ENCODE data around the gene VDR. TPM values are rescaled to one million over a fixed set of nuclear protein-coding genes. Genes with fewer than 3 reads are reported as not detected.

Gene VDR
- total and polyA plus RNA-seq, 2 donors (not counting 1 experiment from before 2014, with no cell fraction given): 0.37 to 0.42 TPM

DNA sequence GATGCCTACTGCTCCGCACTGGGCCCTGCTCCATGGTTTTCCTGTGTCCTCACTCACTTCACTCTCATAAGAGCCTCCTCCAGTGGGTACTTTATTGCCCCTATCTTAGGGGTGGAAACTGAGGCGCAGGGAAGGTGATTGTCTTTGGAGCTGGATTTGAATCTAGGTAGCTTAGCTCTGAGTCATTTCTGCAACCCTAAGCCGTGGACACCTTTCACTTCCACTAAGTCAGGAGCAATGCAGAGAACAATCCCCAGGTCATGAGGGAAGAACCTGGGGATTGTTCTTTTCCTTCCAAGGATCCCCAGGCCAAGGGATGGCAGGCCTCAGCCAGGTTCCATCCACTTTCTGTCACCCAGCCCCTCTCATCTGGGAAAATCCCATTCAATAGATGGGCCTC, 20.3 kb downstream of the VDR start:
- ATAC-seq (ENCODE audit: low read depth) (no peak), DNase-seq (no peak)
- peaks cover 12 to 32% of the 10 kb centered on the region in 2 donors for H3K4me1 ChIP-seq (ENCODE audit: control insufficient read depth in 2 of 2, insufficient read depth in 2 of 2, low read length in 2 of 2)
- no peaks in the 10 kb centered on the region for H4K20me1 ChIP-seq (ENCODE audit: control insufficient read depth, insufficient read depth, low read length, poor library complexity, severe bottlenecking)
- H3K27me3 ChIP-seq (replicated peaks in 1 of 4; ENCODE audit: control extremely low read depth in 1 of 4, control insufficient read depth in 3 of 4, insufficient read depth in 4 of 4, low read length in 3 of 4): peaks cover 0 to 16% (median 1%) of the 10 kb centered on the region in 4 experiments
- no peaks in the 10 kb centered on the region for H3K9me3 ChIP-seq (ENCODE audit: control extremely low read depth in 1 of 3, control insufficient read depth in 2 of 3, insufficient read depth in 1 of 3, low read length in 2 of 3)
- ChIA-PET CTCF (no interaction called here), POLR2A (no interaction called here)
- H3K27me3 Mint-ChIP-seq: peaks cover 13% of the 10 kb centered on the region
- H3K27ac Mint-ChIP-seq: no peak overlapping the region
- intact Hi-C loops (cut with micrococcal nuclease): no loop called here
- no peak overlapping the region for H2AFZ ChIP-seq (ENCODE audit: insufficient read depth, low read depth, low read length, poor library complexity, severe bottlenecking)
- 80% methylated on average over 2 of the region's 3 CpGs for WGBS (ENCODE audit: insufficient coverage)
- H3K36me3 ChIP-seq (replicated peaks in 1 of 2; ENCODE audit: control extremely low read depth in 1 of 2, control insufficient read depth in 1 of 2, extremely low read depth in 1 of 2, insufficient read depth in 2 of 2, low read length in 1 of 2): no peaks in the 10 kb centered on the region
- no peak overlapping the region for H3K4me3 Mint-ChIP-seq
- no peak overlapping the region for H3K9ac ChIP-seq (ENCODE audit: low read length)
- no peak overlapping the region for H3K4me3 ChIP-seq (ENCODE audit: control extremely low read depth in 1 of 5, extremely low read depth in 1 of 5, insufficient read depth in 1 of 5, low read depth in 2 of 5, low read length in 4 of 5)
- H3K27ac ChIP-seq (ENCODE audit: low read length in 2 of 2): no peak overlapping the region
- TF ChIP-seq EZH2 (IDR thresholded peaks at IDR 0.05; ENCODE audit: borderline replicate concordance, insufficient read depth, low read depth, low read length, poor library complexity, severe bottlenecking): no peak
- TF ChIP-seq, protein P1, sequence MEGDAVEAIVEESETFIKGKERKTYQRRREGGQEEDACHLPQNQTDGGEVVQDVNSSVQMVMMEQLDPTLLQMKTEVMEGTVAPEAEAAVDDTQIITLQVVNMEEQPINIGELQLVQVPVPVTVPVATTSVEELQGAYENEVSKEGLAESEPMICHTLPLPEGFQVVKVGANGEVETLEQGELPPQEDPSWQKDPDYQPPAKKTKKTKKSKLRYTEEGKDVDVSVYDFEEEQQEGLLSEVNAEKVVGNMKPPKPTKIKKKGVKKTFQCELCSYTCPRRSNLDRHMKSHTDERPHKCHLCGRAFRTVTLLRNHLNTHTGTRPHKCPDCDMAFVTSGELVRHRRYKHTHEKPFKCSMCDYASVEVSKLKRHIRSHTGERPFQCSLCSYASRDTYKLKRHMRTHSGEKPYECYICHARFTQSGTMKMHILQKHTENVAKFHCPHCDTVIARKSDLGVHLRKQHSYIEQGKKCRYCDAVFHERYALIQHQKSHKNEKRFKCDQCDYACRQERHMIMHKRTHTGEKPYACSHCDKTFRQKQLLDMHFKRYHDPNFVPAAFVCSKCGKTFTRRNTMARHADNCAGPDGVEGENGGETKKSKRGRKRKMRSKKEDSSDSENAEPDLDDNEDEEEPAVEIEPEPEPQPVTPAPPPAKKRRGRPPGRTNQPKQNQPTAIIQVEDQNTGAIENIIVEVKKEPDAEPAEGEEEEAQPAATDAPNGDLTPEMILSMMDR (IDR thresholded peaks at IDR 0.05): no peak
- peaks cover 17% of the 10 kb centered on the region for H3K4me1 Mint-ChIP-seq
- H3K9me3 Mint-ChIP-seq (ENCODE audit: insufficient read depth): no peaks in the 10 kb centered on the region
- H3K4me2 ChIP-seq (replicated peaks; ENCODE audit: low read depth, low read length, poor library complexity, severe bottlenecking): no peak overlapping the region
- no peaks in the 10 kb centered on the region for H3K79me2 ChIP-seq (ENCODE audit: control insufficient read depth, insufficient read depth, low read length)

DNA sequence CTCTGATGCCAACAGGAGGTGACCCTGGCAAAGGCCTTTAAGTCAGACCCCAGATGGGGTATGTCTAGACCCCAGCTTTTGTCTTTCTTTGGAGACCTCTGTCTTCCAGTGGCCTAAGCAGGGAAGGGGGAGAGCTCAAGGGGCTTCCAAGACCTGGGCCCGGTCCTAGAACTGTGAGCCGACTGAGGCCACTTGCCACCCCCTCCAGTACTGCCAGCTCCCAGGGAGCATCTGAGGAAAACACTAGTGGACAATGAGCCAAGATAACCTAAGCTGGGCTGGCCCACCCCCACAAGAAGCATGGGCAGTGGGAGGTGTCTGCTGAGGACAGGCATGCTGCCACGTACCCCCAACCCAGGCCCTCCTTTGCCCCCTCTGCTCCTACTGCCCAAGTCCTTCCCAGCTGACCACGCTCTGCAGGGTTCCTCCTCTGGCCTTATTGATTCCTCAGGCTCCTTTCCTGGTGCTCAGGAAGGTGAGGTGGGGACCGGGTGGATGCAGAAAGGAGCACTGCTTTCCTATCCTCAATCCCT, 21.1 kb downstream of the VDR start:
- TF ChIP-seq, protein P1 (IDR thresholded peaks at IDR 0.05): no peak
- TF ChIP-seq EZH2 (IDR thresholded peaks at IDR 0.05; ENCODE audit: borderline replicate concordance, insufficient read depth, low read depth, low read length, poor library complexity, severe bottlenecking): no peak
- peaks cover 13% of the 10 kb centered on the region for H3K27me3 Mint-ChIP-seq

More for the DNA sequence above, 21.1 kb downstream of the VDR start:
- DNase-seq (no peak), ATAC-seq (ENCODE audit: low read depth) (no peak)
- Mint-ChIP-seq H3K4me3 (peak overlapping the region; percentile 87), H3K27ac (peak overlapping the region; percentile 68), H3K9me3 (ENCODE audit: insufficient read depth) (no peaks in the 10 kb centered on the region), H3K4me1 (peaks cover 17% of the 10 kb centered on the region)
- intact Hi-C loops (cut with micrococcal nuclease): no loop called here
- no peaks in the 10 kb centered on the region for H3K36me3 ChIP-seq (replicated peaks in 1 of 2; ENCODE audit: control extremely low read depth in 1 of 2, control insufficient read depth in 1 of 2, extremely low read depth in 1 of 2, insufficient read depth in 2 of 2, low read length in 1 of 2)
- H3K4me2 ChIP-seq (replicated peaks; ENCODE audit: low read depth, low read length, poor library complexity, severe bottlenecking): peak overlapping the region; percentile 75
- H3K4me3 ChIP-seq (ENCODE audit: control extremely low read depth in 1 of 5, extremely low read depth in 1 of 5, insufficient read depth in 1 of 5, low read depth in 2 of 5, low read length in 4 of 5): peak overlapping the region in 1 of 5 experiments; percentile 19
- no peaks in the 10 kb centered on the region for H3K79me2 ChIP-seq (ENCODE audit: control insufficient read depth, insufficient read depth, low read length)
- peak overlapping the region; percentile 50 for H3K9ac ChIP-seq (ENCODE audit: low read length)
- no peaks in the 10 kb centered on the region for H3K9me3 ChIP-seq (ENCODE audit: control extremely low read depth in 1 of 3, control insufficient read depth in 2 of 3, insufficient read depth in 1 of 3, low read length in 2 of 3)
- peaks cover 0 to 16% (median 1%) of the 10 kb centered on the region in 4 experiments for H3K27me3 ChIP-seq (replicated peaks in 1 of 4; ENCODE audit: control extremely low read depth in 1 of 4, control insufficient read depth in 3 of 4, insufficient read depth in 4 of 4, low read length in 3 of 4)
- 77% methylated on average over 4 of the region's 5 CpGs for WGBS (ENCODE audit: insufficient coverage)
- H3K4me1 ChIP-seq (ENCODE audit: control insufficient read depth in 2 of 2, insufficient read depth in 2 of 2, low read length in 2 of 2): peaks cover 12 to 28% of the 10 kb centered on the region in 2 donors
- no peak overlapping the region for H3K27ac ChIP-seq (ENCODE audit: low read length in 2 of 2)
- ChIA-PET CTCF (interaction anchor here (0.7 to 1.2 kb wide), 2 partner anchors 12 to 142 kb away, joined by 3 read pairs; no protein-coding TSS in a partner anchor), POLR2A (interaction anchor here (0.6 kb wide), 1 partner anchor 43 kb away, joined by 3 read pairs; no protein-coding TSS in a partner anchor)
- no peak overlapping the region for H2AFZ ChIP-seq (ENCODE audit: insufficient read depth, low read depth, low read length, poor library complexity, severe bottlenecking)
- no peaks in the 10 kb centered on the region for H4K20me1 ChIP-seq (ENCODE audit: control insufficient read depth, insufficient read depth, low read length, poor library complexity, severe bottlenecking)
